ENCODE data around the gene DCAF12. TPM values are rescaled to one million over a fixed set of nuclear protein-coding genes. Genes with fewer than 3 reads are reported as not detected.

DCAF12 gene
- total RNA-seq, 2 donors from 2014 or later = 37.9 to 41.5 TPM

DNA sequence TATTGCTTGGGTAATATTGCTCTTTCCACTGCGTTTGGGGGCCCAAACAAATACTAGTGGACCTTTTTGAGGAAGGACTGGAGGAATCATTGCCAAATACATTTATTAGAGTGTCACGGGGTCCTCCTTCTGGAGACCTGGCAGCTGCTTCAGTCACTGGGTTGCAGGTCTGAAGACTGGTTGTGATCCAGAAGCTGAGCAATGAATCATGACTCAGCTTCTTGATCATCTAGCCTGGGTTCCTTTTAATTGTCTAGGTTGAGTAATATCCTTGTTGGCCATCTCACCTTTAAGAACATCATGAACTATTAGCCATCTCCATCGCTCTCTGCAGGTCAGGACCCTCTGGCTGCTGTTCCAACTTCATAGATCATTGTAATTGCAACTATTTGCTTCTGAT, 36.9 kb upstream of the DCAF12 start:
- H3K9ac ChIP-seq (ENCODE audit: low read depth in 2 of 2, low read length in 2 of 2) = no peak overlapping the region
- H3K4me3 ChIP-seq = no peak overlapping the region

GRCh38 chr9:34158362-34158869, 31.9 kb upstream of the DCAF12 start:
- DNase-seq = no peak
- TF ChIP-seq, protein P1, sequence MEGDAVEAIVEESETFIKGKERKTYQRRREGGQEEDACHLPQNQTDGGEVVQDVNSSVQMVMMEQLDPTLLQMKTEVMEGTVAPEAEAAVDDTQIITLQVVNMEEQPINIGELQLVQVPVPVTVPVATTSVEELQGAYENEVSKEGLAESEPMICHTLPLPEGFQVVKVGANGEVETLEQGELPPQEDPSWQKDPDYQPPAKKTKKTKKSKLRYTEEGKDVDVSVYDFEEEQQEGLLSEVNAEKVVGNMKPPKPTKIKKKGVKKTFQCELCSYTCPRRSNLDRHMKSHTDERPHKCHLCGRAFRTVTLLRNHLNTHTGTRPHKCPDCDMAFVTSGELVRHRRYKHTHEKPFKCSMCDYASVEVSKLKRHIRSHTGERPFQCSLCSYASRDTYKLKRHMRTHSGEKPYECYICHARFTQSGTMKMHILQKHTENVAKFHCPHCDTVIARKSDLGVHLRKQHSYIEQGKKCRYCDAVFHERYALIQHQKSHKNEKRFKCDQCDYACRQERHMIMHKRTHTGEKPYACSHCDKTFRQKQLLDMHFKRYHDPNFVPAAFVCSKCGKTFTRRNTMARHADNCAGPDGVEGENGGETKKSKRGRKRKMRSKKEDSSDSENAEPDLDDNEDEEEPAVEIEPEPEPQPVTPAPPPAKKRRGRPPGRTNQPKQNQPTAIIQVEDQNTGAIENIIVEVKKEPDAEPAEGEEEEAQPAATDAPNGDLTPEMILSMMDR (IDR thresholded peaks at IDR 0.05) = no peak
- Histone ChIP-seq H3K4me3 (no peak overlapping the region), H3K9me3 (no peaks in the 10 kb centered on the region), H3K27ac (no peak overlapping the region), H3K36me3 (no peaks in the 10 kb centered on the region), H3K27me3 (no peaks in the 10 kb centered on the region), H3K4me1 (no peaks in the 10 kb centered on the region), H3K9ac (ENCODE audit: low read depth in 2 of 2, low read length in 2 of 2) (no peak overlapping the region)
- intact Hi-C loops (cut with DNase I) = loop anchor here (10.0 kb wide), 1 partner anchor 64 kb away; no protein-coding TSS in a partner anchor

More for the DNA sequence above, 36.9 kb upstream of the DCAF12 start:
- Histone ChIP-seq H3K4me1 (no peaks in the 10 kb centered on the region), H3K27me3 (no peaks in the 10 kb centered on the region), H3K9me3 (no peaks in the 10 kb centered on the region), H3K27ac (no peak overlapping the region), H3K36me3 (no peaks in the 10 kb centered on the region)
- intact Hi-C loops (cut with DNase I) = no loop called here
- no peak for DNase-seq
- TF ChIP-seq, protein P1 (IDR thresholded peaks at IDR 0.05) = no peak

GRCh38 chr9:34157898-34158297, 31.4 kb upstream of the DCAF12 start:
- DNase-seq = no peak
- H3K4me3 ChIP-seq = no peak overlapping the region
- H3K27me3 ChIP-seq = no peaks in the 10 kb centered on the region
- TF ChIP-seq, protein P1 (IDR thresholded peaks at IDR 0.05) = no peak
- H3K36me3 ChIP-seq = no peaks in the 10 kb centered on the region
- no peaks in the 10 kb centered on the region for H3K4me1 ChIP-seq
- H3K27ac ChIP-seq = no peak overlapping the region
- H3K9me3 ChIP-seq = no peaks in the 10 kb centered on the region
- intact Hi-C loops (cut with DNase I) = loop anchor here (10.0 kb wide), 1 partner anchor 63 kb away; no protein-coding TSS in a partner anchor
- no peak overlapping the region for H3K9ac ChIP-seq (ENCODE audit: low read depth in 2 of 2, low read length in 2 of 2)

DNA sequence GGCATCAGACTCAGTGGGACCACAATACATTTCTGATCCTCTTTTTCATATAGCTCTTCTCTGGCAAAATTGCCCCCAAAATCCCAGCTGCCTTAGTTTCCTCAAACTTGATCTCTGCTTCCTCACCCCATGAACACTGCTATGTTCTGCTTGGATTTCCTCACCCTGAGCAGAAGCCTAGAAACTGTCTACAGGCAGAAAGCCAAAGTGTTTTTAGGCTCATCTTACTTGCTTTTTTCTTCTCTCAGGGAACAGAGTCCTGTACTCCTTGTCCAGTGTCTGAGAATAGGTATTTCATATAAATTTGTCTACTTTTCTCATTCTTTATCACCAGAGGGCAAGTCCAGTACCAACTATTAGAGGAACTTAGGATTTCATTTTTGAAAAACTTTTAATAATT, 30.8 kb upstream of the DCAF12 start:
- TF ChIP-seq, protein P1 (IDR thresholded peaks at IDR 0.05) = no peak
- Histone ChIP-seq H3K27me3 (no peaks in the 10 kb centered on the region), H3K9me3 (no peaks in the 10 kb centered on the region), H3K4me1 (no peaks in the 10 kb centered on the region), H3K36me3 (no peaks in the 10 kb centered on the region), H3K27ac (no peak overlapping the region), H3K4me3 (no peak overlapping the region), H3K9ac (ENCODE audit: low read depth in 2 of 2, low read length in 2 of 2) (no peak overlapping the region)
- DNase-seq = no peak
- intact Hi-C loops (cut with DNase I) = loop anchor here (10.0 kb wide), 1 partner anchor 63 kb away; no protein-coding TSS in a partner anchor

- TF ChIP-seq, protein P1 (IDR thresholded peaks at IDR 0.05) = no peak
- DNase-seq = no peak
- Histone ChIP-seq H3K4me3 (no peak overlapping the region), H3K27me3 (no peaks in the 10 kb centered on the region), H3K27ac (no peak overlapping the region), H3K4me1 (no peaks in the 10 kb centered on the region), H3K9me3 (no peaks in the 10 kb centered on the region), H3K36me3 (no peaks in the 10 kb centered on the region), H3K9ac (ENCODE audit: low read depth in 2 of 2, low read length in 2 of 2) (no peak overlapping the region)
- intact Hi-C loops (cut with DNase I) = loop anchor here (10.0 kb wide), 1 partner anchor 59 kb away; no protein-coding TSS in a partner anchor
Measured at GRCh38 chr9:34154057-34154456, 27.6 kb upstream of the DCAF12 start.

Data from colonic mucosa (tissue), 4 donors.